ENCODE data around the gene RBM48.
"Not testable (repeated sequence)": the region's sequence is repeated elsewhere in the genome, so short reads cannot be mapped to it uniquely, and the experiment has no call there.

RBM48 gene

DNA sequence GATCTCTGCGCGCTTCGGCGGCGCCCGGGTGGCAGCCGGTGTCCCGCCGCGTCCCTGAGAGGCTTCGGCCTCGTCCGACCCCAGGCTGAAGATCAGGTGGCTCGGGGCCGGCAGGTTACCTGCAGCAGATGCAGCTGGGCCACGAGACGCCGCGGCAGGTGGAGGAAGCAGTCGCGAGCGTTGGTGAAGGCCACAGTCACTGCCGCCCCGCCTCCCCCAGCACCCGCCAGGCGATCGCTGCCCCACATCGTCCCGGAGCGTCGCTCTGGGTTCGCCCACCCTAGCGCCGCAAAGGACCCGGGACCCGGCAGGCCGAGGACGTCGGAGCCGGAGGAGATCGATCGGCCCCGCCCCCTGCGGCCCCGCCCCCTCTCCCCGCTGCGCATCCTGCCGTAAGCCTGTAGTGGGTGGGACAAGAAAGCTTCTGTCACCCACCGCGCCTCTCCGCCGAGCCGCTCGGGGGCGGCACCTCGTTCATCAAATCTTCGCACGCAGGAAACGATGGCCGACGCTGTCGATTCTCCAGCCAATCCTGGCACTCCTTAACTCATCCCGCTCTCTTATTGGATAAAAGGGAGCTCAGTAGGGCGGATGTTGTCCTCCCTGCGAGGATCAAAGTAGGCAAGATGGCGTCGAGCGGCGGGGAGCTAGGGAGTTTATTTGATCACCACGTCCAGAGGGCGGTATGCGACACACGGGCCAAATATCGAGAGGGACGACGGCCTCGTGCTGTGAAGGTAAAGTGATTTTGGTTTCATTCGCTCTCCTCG is at the start of gene RBM48, which contains the start of gene PEX1:
RBM48 (plus strand) TSS at position 608 of the 770 bp plus-strand sequence; CDS start at position 627, 19 bp downstream.
PEX1 (minus strand) TSS at position 333 of the 770 bp plus-strand sequence; CDS start at position 248, 85 bp downstream.
- peak; percentile 89 for DNase-seq

DNA sequence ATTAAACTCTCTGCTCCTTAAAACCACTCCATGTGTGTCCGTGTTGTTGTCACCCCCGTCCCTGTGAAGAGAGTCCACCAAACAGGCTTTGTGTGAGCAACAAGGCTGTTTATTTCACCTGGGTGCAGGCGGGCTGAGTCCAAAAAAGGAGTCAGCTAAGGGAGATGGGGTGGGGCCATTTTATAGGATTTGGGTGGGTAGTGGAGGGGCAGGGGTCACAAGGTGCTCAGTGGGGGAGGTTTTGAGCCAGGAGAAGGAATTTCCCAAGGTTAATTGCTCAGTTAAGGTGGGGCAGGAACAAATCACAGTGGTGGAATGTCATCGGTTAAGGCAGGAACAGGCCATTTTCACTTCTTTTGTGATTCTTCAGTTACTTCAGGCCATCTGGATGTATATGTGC is 49.4 kb upstream of the RBM48 start:
- DNase-seq: not testable (repeated sequence)

DNA sequence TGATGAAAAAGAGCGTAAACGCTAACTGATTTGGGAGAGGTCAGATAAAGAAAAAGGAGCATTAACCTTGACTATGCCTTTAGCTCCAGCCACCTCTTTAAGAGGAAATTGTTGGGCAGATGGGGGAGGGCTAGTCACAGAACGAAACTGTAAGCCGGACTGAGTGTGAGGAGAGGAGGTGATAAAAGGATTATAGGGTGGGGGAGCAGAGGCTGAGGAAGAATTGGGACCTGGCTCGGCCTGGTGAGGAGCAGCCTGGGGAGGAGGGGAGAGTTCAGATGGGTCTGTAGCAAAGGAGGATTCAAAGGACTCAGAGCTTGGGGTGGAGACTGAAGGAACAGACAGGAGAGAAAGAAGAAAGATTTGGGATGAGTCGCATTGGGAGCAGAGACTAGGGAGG is 45.0 kb upstream of the RBM48 start:
- not testable (repeated sequence) for DNase-seq

DNA sequence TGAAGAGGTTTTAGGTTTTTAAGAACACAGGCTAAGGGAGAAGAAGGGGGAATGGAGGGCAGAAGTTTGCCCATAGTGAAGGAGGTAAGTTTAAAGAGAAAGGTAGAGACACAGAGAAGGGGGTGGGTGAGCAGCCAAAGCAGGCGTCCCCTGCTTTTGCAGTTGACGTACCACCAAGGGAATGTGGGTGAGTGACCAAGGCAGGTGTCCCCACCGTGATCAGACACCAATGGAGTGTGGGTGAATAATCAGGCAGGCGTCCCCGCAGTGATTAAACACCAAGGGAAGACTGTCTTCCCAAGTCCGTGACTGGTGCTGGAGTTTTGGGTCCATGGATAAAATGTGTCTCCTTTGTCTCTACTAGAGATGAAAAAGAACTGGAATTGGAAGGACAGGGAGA is 44.4 kb upstream of the RBM48 start:
- DNase-seq: not testable (repeated sequence)

DNA sequence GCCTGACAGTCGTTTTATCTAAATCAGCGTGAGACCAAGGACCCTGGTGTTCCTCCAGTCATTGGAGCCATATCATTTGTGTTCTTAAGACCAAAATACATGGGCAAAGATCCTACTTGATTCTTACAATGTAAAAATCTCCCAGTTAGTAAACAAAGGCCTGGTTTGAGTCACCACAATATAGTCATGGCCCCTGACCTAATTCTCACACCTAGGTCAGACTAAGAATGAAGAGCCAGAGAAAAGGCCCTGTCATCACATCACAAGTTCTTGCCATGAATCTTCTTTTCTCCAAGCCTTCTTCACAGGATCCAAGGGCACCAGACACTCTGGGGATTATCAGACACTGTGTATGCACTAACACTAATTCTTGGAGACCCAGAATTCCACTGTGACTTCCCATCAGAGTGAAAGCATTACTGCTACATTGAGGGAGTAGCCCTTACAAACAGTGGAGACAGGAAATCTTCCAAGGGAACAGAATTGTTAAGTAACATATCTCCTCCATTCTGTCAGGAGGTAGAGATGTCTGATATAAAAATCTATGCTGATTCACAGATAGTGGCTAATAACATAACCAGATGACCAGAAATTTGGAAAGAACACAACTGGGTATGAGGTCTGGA is 43.2 kb upstream of the RBM48 start:
- no peak for DNase-seq

DNA sequence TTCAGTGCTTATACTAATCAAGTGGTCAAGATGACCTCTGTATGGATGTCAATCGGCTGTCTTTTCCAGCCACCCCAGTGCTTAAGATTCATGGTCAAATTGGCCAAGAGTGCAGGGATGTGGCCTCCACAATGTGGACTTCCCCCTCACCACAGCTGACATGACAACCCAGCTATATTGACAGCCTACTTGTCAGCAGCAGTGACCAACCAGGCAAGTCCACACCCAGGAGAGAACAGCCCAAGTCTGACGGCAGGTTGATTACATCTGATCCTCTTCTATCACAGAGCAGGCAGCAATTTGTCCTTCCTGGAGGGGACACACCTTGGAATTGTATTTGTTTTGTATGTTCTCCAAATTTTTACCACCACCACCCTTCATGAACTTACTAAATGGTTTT is 42.6 kb upstream of the RBM48 start:
- no peak for DNase-seq

DNA sequence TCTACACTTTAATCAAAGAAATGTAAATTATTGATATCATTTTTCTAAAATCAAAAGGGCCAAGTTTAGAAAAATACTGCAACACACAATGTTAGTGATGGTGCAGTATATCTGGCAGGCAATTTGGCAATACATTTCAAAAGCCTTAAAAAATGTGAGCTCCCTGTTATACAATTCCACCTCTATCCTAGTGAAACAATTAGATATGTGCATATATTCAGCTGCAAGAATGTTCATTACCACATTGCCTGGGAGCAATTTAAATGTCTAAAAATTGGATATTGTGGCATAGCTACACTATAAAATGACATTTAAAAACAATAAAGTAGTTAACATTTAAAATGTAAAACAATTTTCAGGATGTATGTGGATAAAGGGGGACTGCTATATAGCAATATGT is 40.8 kb upstream of the RBM48 start:
- DNase-seq: no peak

DNA sequence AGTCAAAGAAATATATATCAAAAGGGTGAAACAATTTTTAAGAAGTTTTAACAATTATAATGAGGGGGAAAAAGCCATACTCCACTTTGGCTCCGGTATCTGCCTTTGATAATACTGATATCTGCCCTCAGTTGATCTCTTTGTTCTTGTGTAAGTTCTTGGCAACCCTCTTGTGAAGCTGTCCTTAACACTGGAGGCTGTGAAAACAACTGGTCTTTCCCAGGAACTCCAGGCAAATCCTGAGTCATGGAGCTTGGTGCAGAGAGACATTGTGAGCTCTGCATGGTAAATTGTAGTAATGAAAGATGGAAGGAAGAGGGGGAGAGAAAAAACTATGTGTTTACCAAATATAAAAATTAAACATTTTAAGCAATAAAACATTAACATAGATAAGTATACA is 39.0 kb upstream of the RBM48 start:
- DNase-seq: no peak

DNA sequence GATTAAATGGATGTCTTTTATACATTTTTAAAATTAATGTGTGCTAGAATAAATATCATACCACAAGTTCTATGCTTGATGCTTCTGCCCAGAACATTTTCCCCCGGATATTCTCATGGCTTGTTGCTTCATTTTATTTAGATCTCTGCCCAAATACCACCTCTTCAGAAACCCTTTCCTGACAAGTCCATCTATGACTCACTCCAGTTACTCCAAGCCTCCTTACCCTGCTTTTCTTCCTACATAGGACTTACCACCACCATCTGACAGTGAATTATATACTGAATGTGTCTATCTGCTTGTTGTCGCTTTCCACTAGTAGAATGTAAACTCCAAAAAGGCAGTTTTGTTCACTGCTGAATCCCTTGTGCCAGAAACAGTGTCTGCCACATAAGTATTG is 31.7 kb upstream of the RBM48 start:
- DNase-seq: no peak

DNA sequence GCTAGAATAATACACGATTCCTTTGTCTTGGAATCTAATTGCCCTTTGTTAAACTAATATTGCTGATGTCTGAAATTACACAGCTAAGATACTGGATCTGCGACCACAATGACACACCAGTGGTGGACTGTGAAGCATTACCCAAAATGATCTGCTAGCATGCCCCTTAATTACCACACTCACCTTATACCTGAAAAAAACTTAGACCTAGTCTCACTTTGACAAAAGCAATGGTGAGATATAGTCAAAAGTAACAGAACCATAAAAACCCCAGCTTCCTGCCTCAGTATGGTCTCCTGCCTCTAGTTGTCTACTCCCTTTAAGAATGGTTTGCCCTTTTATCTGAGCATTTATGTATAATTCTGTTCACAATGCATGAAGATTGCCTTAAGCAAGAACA is 30.0 kb upstream of the RBM48 start:
- DNase-seq: no peak

DNA sequence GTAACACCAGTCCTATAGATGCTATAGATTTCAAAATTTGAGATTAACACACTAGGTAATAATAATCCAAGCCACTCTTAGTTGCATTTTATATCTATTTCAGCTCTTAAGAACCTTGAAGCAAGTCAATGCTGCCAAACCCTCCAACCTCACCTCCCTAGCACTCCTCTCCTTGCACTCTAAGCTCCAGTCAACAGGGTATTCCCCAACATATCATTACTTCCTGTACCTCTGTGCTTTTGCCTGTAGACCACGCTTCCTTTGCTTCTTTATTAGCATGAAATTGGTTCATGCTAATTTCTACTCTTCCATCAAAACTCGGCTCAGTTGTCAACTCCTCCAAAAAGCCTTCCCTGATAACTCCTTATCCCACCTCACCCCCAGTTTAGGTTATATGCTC is 24.8 kb upstream of the RBM48 start:
- no peak for DNase-seq

DNA sequence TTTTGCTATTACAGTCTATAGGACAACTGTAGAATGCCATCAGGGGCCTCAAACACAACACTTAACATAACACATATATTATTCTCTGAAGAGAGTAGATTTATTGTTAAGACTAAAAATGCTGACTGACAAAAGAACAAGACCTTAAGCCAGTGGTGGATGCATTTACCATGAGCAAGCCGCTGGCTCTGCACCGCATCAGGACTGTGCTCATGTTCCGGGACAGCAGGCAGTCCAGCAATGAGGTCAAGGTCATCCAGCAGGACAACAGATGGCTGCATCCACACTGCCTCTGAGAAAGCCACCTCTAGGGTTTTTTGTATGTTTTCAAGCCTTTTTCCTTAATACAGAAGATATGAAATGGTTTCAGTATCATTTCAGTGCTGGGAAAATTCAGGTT is 24.0 kb upstream of the RBM48 start:
- DNase-seq: no peak

DNA sequence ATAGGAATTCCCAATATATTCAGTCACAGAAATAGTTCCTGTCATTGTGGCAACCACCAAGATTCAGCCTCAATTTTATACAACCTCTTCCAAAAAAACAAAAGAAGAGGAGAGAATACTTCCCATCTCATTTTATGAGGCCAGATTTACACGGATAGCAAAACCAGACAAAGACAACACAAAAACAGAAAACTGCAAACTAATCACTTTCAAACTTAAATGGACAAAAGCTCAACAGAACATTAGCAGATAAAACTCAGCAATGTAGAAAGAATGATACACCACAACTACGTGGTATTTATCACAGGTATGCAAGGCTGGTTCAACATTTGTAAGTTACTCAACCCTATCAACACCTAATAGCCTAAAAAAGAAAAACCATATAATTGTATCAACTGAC is 22.2 kb upstream of the RBM48 start:
- DNase-seq: no peak

DNA sequence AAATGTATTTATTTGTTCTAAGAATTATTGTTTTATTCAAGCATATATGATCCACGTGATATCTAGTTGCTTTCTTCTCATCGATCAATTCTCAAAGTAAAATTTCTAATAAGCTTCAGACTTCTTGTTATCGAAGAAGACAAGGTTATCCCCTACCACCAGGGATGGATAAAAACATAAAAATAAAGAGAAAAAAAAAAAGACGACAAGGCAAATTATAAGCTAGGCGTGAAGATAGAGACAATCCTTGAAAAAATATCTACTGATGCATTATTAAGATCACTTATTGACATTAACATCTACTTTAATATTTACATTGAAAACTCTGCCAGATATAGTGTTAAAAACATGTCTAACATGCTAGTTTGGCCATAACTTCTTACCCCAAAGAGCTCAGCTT is 19.6 kb upstream of the RBM48 start:
- DNase-seq: no peak

DNA sequence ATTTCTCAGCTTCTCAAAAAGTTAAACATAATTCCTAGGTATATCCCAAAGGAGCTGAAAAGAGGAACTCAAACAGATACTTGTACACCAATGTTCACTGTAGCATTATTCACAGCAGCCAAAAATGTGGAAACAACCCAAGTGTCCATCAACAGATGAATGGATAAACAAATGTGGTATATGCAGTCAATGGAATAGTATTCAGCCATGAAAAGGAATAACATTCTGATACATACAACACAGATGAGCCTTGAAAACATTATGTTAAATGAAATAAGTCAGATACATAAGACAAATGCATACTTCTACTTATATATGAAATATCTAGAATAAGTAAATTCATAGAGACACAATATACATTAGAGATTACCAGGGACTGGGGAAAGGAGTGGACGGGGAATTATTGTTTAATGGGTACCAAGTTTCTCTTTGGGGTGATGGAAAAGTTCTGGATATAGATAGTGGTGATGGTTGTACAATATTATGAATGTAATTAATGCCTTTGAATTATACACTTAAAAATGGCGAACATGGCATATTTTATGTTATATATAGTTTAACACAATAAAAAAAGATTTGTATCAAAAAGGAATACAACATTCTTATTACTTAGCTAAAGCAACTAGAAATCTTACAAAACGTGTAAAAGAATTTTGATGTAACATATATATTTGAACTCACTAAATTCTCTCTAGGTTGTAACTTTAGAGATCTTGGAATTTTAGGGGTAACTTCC is 15.3 kb upstream of the RBM48 start:
- no peak for DNase-seq

DNA sequence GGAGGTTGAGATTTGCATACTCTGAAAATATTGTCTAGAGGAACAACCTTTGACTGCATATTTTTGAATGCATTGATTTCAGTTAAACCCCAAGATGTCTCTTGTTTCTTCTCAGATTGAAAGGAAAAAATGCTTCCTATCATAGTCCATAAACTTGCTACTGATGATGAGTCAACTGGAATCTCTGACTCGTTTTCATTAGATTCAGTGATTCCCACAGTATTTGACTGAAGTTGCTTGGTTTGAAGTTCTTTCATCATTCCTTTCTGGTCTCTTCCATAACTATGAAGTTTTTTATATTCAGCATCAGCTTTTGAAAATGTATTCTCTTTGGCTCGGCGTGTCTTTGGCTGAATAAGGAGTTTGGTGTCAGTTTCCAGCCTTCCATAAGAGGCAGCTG is 11.0 kb upstream of the RBM48 start:
- no peak for DNase-seq

DNA sequence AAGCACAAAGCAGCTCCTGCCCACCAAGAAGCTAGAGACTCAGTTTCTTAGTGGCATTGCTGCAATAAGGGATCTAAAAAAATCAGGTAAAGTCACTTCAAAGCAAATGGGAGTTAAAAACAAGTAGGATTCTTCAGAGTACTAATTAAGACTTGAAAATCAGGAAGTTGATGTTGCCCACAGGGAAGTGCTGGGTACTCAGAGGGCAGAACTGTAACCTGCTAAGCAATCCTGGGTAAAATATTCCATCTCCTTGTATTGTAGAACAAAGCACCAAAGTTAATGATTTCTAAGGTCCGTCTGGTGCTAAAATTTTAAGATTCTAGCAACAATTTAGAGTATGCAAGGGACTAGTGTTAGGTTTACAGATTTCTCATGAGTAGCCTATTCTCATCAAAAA is 8.6 kb upstream of the RBM48 start:
- DNase-seq: no peak

DNA sequence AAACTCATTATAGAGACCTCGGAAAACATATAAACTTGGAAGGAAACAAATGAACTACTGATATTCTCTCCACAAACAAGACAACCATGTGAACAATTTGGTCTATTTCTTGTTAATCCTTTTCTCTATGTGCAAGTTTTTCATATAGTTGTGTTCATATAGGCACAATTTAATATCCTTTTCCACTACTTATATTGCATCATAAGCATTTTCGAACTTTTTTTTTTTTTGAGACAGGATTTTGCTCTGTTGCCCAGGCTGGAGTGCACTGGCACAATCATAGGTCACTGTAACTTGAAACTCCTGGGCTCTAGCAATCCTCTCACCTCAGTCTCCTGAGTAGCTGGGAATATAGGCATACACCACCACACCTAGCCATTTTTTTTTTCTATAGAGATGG is 5.5 kb upstream of the RBM48 start:
- DNase-seq: no peak

DNA sequence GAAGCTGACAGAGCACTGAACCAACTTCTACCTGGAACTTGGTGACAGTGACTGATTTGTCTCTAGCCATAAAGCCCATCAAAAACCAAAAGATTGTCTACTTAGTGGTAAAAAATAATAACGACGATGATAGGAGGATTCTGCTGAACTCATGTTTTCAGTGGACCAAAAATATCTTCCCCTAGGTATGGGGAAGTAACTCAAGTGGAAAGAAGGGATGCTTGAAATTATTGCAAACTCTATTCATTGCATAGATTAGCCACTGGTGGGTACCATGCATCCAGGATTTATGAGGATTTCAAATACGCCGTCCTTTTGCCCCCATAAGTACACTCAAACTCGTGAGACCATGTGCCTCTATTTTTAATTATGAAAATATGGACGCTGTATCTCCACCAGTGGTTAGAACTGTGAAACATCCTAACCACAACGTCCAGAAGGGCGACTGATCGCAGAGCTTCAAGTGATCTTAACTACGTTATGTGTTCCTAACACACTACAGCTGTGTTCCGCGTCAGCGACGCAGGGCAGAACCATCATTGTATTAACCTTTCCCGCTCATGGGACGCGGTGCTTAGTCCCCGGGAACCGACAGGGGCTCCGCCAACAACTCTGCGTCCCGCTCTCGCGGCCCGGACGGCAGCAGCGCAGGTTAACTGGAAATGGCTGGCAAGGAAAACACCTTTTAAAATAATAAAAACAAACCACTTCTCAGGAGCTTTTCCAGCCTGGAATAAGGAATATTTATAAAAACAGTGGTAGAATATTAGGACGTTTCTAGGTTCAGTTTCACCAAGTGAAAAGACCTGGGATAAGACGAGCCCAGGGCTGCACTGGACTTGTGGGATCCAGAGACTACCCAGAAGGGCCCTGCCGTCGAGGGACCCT is 1.1 kb upstream of the RBM48 start:
- peak; percentile 17 for DNase-seq

DNA sequence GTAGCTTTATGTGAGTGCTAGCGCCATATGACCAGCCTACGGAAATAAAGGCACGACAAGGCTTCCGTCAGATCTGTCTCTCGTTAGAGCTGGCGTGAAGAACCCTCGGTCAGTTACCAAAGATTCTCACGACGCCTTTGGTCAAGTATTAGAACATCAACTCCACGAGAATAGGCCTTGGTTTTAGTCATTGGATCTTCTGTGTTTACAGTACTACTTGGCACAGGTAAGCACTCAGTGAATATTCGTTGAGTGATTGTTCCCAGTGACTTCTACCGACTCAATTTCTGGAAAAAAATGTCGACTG is 316 bp downstream of the RBM48 start:
- no peak for DNase-seq

DNA sequence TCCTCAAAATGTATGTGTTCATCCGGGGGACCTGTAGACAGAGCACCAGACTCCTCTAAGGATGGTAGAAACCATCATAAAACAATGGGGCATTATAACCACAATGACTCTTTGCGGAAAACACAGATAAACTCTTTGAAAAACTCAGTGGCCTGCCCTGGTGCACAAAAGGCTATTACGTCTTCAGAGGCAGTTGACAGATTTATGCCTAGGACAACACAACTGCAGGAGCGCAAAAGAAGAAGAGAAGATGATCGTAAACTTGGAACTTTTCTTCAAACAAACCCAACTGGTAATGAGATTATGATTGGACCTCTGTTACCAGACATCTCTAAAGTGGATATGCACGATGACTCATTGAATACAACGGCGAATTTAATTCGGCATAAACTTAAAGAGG is 6.0 kb downstream of the RBM48 start:
- DNase-seq: no peak

DNA sequence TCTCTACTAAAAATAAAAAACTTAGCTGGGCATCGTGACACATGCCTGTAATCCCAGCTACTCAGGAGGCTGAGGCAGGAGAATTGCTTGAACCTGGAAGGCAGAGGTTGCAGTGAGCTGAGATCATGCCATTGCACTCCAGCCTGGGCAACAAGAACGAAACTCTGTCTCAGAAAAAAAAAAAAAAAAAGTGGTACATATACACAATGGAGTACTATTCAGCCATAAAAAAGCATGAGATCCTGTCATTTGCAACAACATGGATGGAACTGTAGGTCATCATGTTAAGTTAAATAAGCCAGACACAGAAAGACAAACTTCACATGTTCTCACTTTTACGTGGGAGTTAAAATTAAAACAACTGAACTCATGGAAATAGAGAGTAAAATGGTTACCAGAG is 14.9 kb downstream of the RBM48 start:
- DNase-seq: not testable (repeated sequence)

DNA sequence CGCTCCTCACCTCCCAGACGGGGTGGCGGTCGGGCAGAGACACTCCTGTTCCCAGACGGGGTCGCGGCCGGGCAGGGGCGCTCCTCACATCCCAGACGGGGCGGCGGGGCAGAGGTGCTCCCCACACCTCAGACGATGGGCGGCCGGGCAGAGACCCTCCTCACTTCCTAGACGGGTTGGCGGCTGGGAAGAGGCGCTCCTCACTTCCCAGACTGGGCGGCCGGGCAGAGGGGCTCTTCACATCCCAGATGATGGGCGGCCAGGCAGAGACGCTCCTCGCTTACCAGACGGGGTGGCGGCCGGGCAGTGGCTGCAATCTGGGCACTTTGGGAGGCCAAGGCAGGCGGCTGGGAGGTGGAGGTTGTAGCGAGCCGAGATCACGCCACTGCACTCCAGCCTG is 16.5 kb downstream of the RBM48 start:
- not testable (repeated sequence) for DNase-seq

All from activated T-cell treated with anti-CD3 and anti-CD28 coated beads for 4 hours (primary cell).